Measurements from ENCODE around the gene FEV. TPM values are rescaled to one million over a fixed set of nuclear protein-coding genes. Genes with fewer than 3 reads are reported as not detected.
A peak's percentile ranks its signal among the peaks of the same experiment; 100 is the strongest.

FEV gene
- total and polyA plus RNA-seq, 10 donors: not detected

DNA sequence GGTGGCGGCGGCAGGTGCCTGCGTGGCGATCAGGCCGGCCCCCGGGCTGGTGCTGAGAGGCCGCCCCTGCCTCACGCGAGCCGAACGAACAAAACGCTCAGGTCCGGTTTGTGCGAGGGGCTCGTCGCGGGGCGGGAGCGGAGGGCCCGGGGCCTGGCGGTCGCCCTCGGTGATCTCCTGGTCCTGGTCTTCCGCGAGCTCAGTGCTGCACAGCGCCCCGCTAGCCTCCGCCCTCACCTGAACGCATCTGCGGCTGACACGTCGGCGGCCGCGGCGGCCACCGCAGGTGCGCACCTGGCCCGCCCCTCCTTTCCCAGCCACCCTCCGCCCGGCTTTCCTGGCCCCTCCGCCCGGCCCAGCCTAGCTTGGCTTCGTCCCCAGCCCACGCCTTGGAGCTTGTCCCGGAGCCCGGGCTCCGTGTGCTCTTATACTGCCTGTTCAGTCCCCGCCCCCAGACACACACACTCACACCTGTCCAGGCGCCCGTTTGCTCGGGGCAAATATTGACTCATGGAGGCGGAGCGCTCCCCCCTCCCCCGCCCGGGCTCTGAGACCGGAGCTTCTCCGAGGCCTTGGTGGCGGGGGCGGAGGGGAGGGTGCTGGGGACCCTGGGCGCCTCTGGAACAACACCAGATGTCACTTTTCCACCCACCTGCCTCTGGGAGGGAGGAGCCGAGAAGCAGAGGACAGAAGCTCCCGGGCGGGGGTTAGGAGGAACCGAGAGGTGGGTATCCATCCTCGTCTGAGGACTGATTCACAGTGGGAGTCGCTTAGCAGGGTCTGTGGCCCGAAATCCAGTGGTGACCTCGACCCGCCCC is 16.8 kb upstream of the FEV start:
- WGBS, 5 donors: 2 to 4% (median 3%) methylated on average over 38 to 70 of the region's 70 CpGs
- peaks cover 15 to 100% (median 78%) of the 10 kb centered on the region in 7 donors for H3K27me3 ChIP-seq (replicated peaks in 1 of 7)
- no peak overlapping the region for H3K27ac ChIP-seq
- H3K4me3 ChIP-seq: peak overlapping the region in 6 of 8 donors; percentile 10 to 59 (median 24)
- no peaks in the 10 kb centered on the region for H3K9me3 ChIP-seq
- no peak for DNase-seq
- H3K4me1 ChIP-seq: peaks cover 20 to 30% (median 26%) of the 10 kb centered on the region in 6 donors
- TF ChIP-seq, protein P1, sequence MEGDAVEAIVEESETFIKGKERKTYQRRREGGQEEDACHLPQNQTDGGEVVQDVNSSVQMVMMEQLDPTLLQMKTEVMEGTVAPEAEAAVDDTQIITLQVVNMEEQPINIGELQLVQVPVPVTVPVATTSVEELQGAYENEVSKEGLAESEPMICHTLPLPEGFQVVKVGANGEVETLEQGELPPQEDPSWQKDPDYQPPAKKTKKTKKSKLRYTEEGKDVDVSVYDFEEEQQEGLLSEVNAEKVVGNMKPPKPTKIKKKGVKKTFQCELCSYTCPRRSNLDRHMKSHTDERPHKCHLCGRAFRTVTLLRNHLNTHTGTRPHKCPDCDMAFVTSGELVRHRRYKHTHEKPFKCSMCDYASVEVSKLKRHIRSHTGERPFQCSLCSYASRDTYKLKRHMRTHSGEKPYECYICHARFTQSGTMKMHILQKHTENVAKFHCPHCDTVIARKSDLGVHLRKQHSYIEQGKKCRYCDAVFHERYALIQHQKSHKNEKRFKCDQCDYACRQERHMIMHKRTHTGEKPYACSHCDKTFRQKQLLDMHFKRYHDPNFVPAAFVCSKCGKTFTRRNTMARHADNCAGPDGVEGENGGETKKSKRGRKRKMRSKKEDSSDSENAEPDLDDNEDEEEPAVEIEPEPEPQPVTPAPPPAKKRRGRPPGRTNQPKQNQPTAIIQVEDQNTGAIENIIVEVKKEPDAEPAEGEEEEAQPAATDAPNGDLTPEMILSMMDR (IDR thresholded peaks at IDR 0.05 in 8 of 11, conservative IDR thresholded peaks at IDR 0.05 in 3 of 11): no peak
- TF ChIP-seq POLR2AphosphoS5 (IDR thresholded peaks at IDR 0.05) (no peak), POLR2A (IDR thresholded peaks at IDR 0.05) (no peak)
- intact Hi-C loops (cut with DNase I; ENCODE audit: low total_unique reads): no loop called here
- H3K36me3 ChIP-seq: no peaks in the 10 kb centered on the region

DNA sequence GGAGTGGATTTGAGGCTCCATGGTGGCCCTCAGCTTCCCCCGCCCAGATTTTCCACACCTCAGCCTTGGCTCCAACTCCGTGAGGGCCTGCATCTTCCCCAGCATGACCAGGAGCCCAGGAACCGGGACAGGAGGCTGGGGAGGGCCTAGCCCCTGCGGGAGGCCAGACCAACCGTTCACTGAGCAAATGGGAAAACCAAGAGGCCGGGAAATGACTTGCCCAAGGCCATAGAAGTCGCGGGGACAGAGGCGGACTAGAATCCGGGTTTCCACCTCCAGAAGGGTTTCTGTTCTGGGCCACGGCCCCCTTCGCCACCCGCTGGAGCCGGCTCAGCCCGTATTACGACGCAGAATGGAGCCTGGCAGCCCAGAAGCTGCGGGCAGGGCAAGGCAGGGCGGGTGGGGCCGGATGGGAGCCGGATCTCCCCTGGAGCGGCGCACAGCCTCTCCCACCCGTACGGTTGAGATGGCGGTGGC is 16.2 kb upstream of the FEV start:
- DNase-seq: no peak
- Histone ChIP-seq H3K27me3 (replicated peaks in 1 of 7) (peaks cover 15 to 100% (median 83%) of the 10 kb centered on the region in 7 donors), H3K9me3 (no peaks in the 10 kb centered on the region), H3K4me1 (peaks cover 22 to 35% (median 30%) of the 10 kb centered on the region in 6 donors), H3K27ac (no peak overlapping the region), H3K36me3 (no peaks in the 10 kb centered on the region), H3K4me3 (peak overlapping the region in 5 of 8 donors; percentile 20 to 59 (median 25))
- intact Hi-C loops (cut with DNase I; ENCODE audit: low total_unique reads): no loop called here
- TF ChIP-seq, protein P1 (IDR thresholded peaks at IDR 0.05 in 8 of 11, conservative IDR thresholded peaks at IDR 0.05 in 3 of 11): no peak
- TF ChIP-seq POLR2AphosphoS5 (IDR thresholded peaks at IDR 0.05) (no peak), POLR2A (IDR thresholded peaks at IDR 0.05) (no peak)
- 4 to 15% (median 6%) methylated on average over 18 to 26 of the region's 26 CpGs for WGBS, 5 donors

DNA sequence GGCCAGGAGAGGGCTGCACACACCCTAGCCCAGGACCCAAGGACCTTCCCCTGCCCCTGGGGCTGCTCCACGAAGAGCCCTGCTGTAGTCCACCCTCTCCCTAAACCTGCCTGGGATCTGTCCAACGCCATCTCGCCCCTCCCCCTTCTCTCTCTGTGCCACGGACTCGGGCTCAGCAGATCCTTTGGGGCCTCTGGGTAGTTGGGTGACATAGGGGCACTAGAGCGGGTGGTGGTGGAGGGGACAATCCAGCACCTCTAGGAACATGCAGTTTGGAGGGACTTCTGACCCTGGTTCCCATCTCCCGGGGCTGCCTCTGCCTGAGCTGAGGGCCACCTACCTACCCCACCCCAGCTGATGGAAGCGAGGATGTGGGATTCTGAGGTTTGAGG is 15.6 kb upstream of the FEV start:
- no peak overlapping the region for H3K4me3 ChIP-seq
- intact Hi-C loops (cut with DNase I; ENCODE audit: low total_unique reads): no loop called here
- no peak overlapping the region for H3K27ac ChIP-seq
- no peak for DNase-seq
- TF ChIP-seq POLR2A (IDR thresholded peaks at IDR 0.05): no peak
- TF ChIP-seq POLR2AphosphoS5 (IDR thresholded peaks at IDR 0.05): no peak
- TF ChIP-seq, protein P1 (IDR thresholded peaks at IDR 0.05 in 8 of 11, conservative IDR thresholded peaks at IDR 0.05 in 3 of 11): no peak
- no peaks in the 10 kb centered on the region for H3K36me3 ChIP-seq
- H3K4me1 ChIP-seq: peaks cover 26 to 40% (median 35%) of the 10 kb centered on the region in 6 donors
- H3K9me3 ChIP-seq: no peaks in the 10 kb centered on the region
- 8 to 23% (median 18%) methylated on average over 8 of the region's 8 CpGs for WGBS, 5 donors
- H3K27me3 ChIP-seq (replicated peaks in 1 of 7): peaks cover 15 to 100% (median 83%) of the 10 kb centered on the region in 7 donors

DNA sequence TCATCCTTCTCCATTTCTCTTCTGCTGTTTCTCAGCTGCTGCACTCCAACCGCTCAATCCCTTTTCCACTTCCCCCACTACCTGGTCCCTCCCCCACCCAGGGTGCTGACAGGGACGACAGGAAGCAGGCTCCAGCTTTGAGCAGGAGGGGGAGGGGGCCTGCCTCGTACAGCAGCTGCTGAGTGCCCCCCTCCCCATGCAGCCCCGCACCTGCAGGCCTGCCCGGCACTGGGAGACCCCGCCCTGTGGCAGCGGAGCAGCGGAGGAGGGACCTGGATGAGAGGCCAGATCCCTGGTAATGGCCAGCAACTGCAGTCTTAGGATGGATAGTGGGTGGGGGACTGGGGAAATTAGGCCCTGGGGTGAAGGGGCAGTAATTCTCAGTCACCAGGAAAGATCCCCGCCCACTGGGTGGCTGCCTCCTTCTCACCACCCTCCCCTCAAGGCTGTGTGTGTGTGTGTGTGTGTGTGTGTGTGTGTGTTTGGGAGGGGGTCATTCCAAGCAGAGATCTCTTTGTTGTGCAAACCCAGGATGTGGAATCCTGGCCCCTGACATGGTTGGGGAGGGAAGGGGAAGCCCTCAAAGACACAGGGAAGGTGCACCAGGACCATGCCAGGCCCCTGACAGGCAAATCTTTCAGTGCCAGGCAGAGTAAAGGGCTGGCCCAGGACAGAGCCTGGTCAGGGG is 15.0 kb upstream of the FEV start:
- Histone ChIP-seq H3K27ac (no peak overlapping the region), H3K4me3 (no peak overlapping the region), H3K9me3 (no peaks in the 10 kb centered on the region), H3K27me3 (replicated peaks in 1 of 7) (peaks cover 15 to 100% (median 83%) of the 10 kb centered on the region in 7 donors), H3K36me3 (no peaks in the 10 kb centered on the region), H3K4me1 (peaks cover 26 to 43% (median 36%) of the 10 kb centered on the region in 6 donors)
- no peak for DNase-seq
- 6 to 16% (median 13%) methylated on average over 9 of the region's 9 CpGs for WGBS, 5 donors
- intact Hi-C loops (cut with DNase I; ENCODE audit: low total_unique reads): no loop called here
- TF ChIP-seq POLR2AphosphoS5 (IDR thresholded peaks at IDR 0.05): no peak
- TF ChIP-seq POLR2A (IDR thresholded peaks at IDR 0.05): no peak
- TF ChIP-seq, protein P1 (IDR thresholded peaks at IDR 0.05 in 8 of 11, conservative IDR thresholded peaks at IDR 0.05 in 3 of 11): no peak
